ENCODE data around the gene GORASP2.

DNA sequence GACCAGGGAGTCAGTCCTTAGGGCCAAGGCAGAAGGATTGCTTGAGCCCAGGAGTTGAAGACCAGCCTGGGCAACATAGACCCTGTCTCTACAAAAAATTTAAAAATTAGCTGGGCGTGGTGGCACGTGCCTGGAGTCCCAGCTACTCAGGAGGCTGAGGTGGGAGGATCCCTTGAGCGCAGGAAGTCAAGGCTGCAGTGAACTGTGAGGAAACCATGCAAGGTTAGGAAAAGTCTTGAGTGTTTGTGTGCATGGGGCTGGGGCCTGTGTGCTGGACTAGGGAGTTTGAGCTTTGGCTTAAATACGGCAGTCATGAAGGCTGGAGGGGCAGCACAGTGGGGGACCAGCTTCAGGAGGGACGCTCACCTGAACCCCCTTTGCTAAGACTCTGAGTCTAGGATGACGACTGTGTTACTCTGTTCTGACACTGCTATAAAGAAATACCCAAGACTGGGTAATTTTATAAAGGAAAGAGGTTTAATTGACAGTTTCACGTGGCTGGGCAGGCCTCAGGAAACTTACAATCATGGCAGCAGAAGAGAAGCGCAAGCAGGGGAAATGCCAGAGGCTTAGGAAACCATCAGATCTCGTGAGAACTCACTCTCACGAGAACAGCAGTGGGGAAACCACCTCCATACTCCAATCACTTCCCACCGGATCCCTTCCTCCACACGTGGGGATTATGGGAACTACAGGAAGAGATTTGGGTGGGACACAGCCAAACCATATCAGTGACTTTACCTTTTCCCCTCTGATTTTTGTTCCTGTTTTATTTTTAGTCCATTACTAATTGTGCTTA is 39.4 kb downstream of the GORASP2 start:
- TF ChIP-seq, protein P1, sequence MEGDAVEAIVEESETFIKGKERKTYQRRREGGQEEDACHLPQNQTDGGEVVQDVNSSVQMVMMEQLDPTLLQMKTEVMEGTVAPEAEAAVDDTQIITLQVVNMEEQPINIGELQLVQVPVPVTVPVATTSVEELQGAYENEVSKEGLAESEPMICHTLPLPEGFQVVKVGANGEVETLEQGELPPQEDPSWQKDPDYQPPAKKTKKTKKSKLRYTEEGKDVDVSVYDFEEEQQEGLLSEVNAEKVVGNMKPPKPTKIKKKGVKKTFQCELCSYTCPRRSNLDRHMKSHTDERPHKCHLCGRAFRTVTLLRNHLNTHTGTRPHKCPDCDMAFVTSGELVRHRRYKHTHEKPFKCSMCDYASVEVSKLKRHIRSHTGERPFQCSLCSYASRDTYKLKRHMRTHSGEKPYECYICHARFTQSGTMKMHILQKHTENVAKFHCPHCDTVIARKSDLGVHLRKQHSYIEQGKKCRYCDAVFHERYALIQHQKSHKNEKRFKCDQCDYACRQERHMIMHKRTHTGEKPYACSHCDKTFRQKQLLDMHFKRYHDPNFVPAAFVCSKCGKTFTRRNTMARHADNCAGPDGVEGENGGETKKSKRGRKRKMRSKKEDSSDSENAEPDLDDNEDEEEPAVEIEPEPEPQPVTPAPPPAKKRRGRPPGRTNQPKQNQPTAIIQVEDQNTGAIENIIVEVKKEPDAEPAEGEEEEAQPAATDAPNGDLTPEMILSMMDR (IDR thresholded peaks at IDR 0.05; ENCODE audit: low read depth, low read length), result no peak
- TF ChIP-seq POLR2A (IDR thresholded peaks at IDR 0.05; ENCODE audit: extremely low read depth, insufficient read length), result no peak
